Measurements from ENCODE around the gene CISD1.

CISD1 gene

DNA sequence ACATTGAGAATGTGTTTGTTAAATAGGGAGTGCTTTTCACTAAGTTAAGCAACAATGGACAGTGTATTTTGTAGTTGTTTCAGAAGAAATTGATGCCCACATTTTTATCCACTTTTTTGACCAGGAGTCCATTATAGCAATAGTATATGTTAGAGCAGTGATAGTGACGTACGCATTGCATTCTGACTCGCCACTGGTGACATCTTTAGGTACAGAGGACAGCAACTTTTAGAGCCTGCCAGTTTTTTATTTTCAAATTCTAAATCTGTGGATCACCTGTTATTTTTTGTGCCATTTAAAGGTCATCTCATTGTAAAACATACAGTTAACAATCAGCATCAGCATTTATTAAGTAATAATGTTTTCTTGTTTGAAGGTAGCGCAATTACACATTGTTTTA, 67.3 kb downstream of the CISD1 start:
- POLR2A ChIA-PET = no interaction called here
- DNase-seq = no peak
- peaks cover 6 to 24% (median 13%) of the 10 kb centered on the region in 4 experiments for H3K4me1 ChIP-seq (ENCODE audit: control extremely low read depth in 1 of 4, control insufficient read depth in 4 of 4, insufficient read depth in 4 of 4, low read length in 3 of 4)
- H3K27ac ChIP-seq (ENCODE audit: insufficient read depth in 1 of 2, low read depth in 1 of 2, low read length in 2 of 2, poor library complexity in 1 of 2, severe bottlenecking in 2 of 2) = no peak overlapping the region
- CTCF ChIA-PET = interaction anchor here (2.8 kb wide), 1 partner anchor 9 kb away, joined by 7 read pairs; no protein-coding TSS in a partner anchor
- WGBS (ENCODE audit: insufficient coverage) = 93% methylated on average over 3 of the region's 4 CpGs
- H3K36me3 ChIP-seq (ENCODE audit: control insufficient read depth in 4 of 4, insufficient read depth in 4 of 4, low read length in 3 of 4) = no peaks in the 10 kb centered on the region
- H3K27me3 ChIP-seq (replicated peaks in 2 of 5; ENCODE audit: control insufficient read depth in 4 of 5, insufficient read depth in 5 of 5, low read length in 4 of 5) = no peaks in the 10 kb centered on the region
- no peaks in the 10 kb centered on the region for H3K9me3 ChIP-seq (ENCODE audit: control extremely low read depth in 1 of 5, control insufficient read depth in 4 of 5, insufficient read depth in 2 of 5, low read depth in 1 of 5, low read length in 4 of 5)
- peak overlapping the region in 4 of 7 experiments; percentile 73 to 90 (median 86) for H3K4me3 ChIP-seq (ENCODE audit: control insufficient read depth in 1 of 7, extremely low read depth in 1 of 7, insufficient read depth in 4 of 7, low read depth in 2 of 7, low read length in 6 of 7)
